Keratinocyte (primary cell): ENCODE results near the gene LGSN. TPM values are rescaled to one million over a fixed set of nuclear protein-coding genes. Genes with fewer than 3 reads are reported as not detected.
"Not testable (repeated sequence)": the region's sequence is repeated elsewhere in the genome, so short reads cannot be mapped to it uniquely, and the experiment has no call there.

ENCODE experiments used
- DNase-seq: peaks from one replicate; pipeline ENCODE4 v3.0.0-alpha.2; 2011; ENCODE audit warnings: low read depth, missing footprints, low spot score
- FAIRE-seq: peaks from 2 replicates; lab custom pipeline; 2011; peaks lifted over from hg19 to GRCh38; lab: Jason Lieb, UNC
- H2AFZ ChIP-seq: 2 replicates; pipeline ENCODE4 v1.6.0; 2012; ENCODE audit warnings: low read length, control low read depth, inconsistent platforms; ENCODE audit not compliant: control insufficient read depth
- H3K27ac ChIP-seq: 2 replicates; pipeline ENCODE4 v1.5.1; 2011; ENCODE audit warnings: low read length; ENCODE audit not compliant: control insufficient read depth, insufficient read depth
- H3K27me3 ChIP-seq: 3 replicates; pipeline ENCODE4 v1.6.0; 2011; ENCODE audit warnings: low read length; ENCODE audit not compliant: control insufficient read depth, insufficient read depth; ENCODE audit errors: extremely low read depth
- H3K36me3 ChIP-seq, 2 experiments: 2 replicates in 1 of 2; 3 replicates in 1 of 2; pipeline ENCODE4 v1.5.1; 2011; ENCODE audit warnings: low read length in 2 of 2, mild to moderate bottlenecking in 1 of 2; ENCODE audit not compliant: control insufficient read depth in 2 of 2, insufficient read depth in 2 of 2; ENCODE audit errors: extremely low read depth in 1 of 2
- H3K4me1 ChIP-seq: 3 replicates; pipeline ENCODE4 v1.5.1; 2011; ENCODE audit warnings: low read length; ENCODE audit not compliant: control insufficient read depth, insufficient read depth; ENCODE audit errors: extremely low read depth
- H3K4me2 ChIP-seq: 3 replicates; pipeline ENCODE4 v1.6.0; 2011; ENCODE audit warnings: low read depth, low read length; ENCODE audit not compliant: control insufficient read depth, insufficient read depth; ENCODE audit errors: extremely low read depth
- H3K4me3 ChIP-seq, 3 experiments: fragments of 200-600 bp in 1 of 3; sonication (generic) in 1 of 3; 2 replicates in 2 of 3; 3 replicates in 1 of 3; pipeline ENCODE4 v1.5.1; 2011 to 2016; ENCODE audit warnings: low read length in 3 of 3, mild to moderate bottlenecking in 3 of 3, control low read depth in 2 of 3, inconsistent platforms in 1 of 3, low read depth in 1 of 3, mixed read lengths in 1 of 3, mixed run types in 1 of 3, moderate library complexity in 1 of 3; ENCODE audit not compliant: control insufficient read depth in 2 of 3, insufficient read depth in 2 of 3; ENCODE audit errors: extremely low read depth in 1 of 3
- H3K79me2 ChIP-seq: 2 replicates; pipeline ENCODE4 v1.6.0; 2012; ENCODE audit warnings: low read length; ENCODE audit not compliant: control insufficient read depth, insufficient read depth
- H3K9ac ChIP-seq: 3 replicates; pipeline ENCODE4 v1.6.0; 2011; ENCODE audit warnings: low read length; ENCODE audit not compliant: control insufficient read depth, insufficient read depth; ENCODE audit errors: extremely low read depth
- H3K9me1 ChIP-seq: 3 replicates; pipeline ENCODE4 v1.6.0; 2011; ENCODE audit warnings: low read length; ENCODE audit not compliant: control insufficient read depth, insufficient read depth; ENCODE audit errors: extremely low read depth
- H3K9me3 ChIP-seq: 2 replicates; pipeline ENCODE4 v1.5.1; 2012; ENCODE audit warnings: low read depth, low read length; ENCODE audit not compliant: control insufficient read depth
- H4K20me1 ChIP-seq: 3 replicates; pipeline ENCODE4 v1.6.0; 2011; ENCODE audit warnings: low read length; ENCODE audit not compliant: control insufficient read depth, insufficient read depth; ENCODE audit errors: extremely low read depth
- EZH2 ChIP-seq: IDR thresholded peaks from one replicate; pipeline ENCODE4 v1.6.1; 2012; ENCODE audit warnings: inconsistent platforms, mild to moderate bottlenecking, low read length, moderate library complexity
- dilution Hi-C: fragments of 300-500 bp; cut with MboI; formaldehyde crosslinking; loops from one replicate; pipeline ENCODE4 v1.7.0; 2020; ENCODE audit warnings: low sequenced_read_pairs; ENCODE audit not compliant: extremely low pct_ligation_motif_present
- polyA plus RNA-seq, 5 experiments: library from polyadenylated mRNA; depleted of rRNA in 3 of 5; stranded (reverse) in 3 of 5; stranded (forward) in 1 of 5; unstranded in 1 of 5; fragments of >200 nt; gene quantifications; 1 replicate in 1 of 5; 2 replicates in 3 of 5; 3 replicates in 1 of 5; pipeline versions ENCODE4 v1.2.1 to v1.2.3, GENCODE V29; 2011 to 2012; ENCODE audit warnings: missing spikeins in 2 of 5, low read depth in 1 of 5, low replicate concordance in 1 of 5
- TF ChIP-seq, protein P1 (sequence below), 3 experiments: IDR thresholded peaks in 1 of 3; conservative IDR thresholded peaks in 1 of 3; optimal IDR thresholded peaks in 1 of 3; 2 replicates in 2 of 3; 3 replicates in 1 of 3; pipeline versions ENCODE3 to v1.5.1; 2011; ENCODE audit warnings: low read length in 3 of 3, mild to moderate bottlenecking in 3 of 3, moderate library complexity in 2 of 3, control low read depth in 1 of 3, inconsistent platforms in 1 of 3; ENCODE audit not compliant: insufficient read depth in 2 of 3; ENCODE audit errors: extremely low read depth in 1 of 3

Gene LGSN
- polyA plus RNA-seq, 1 donor (not counting 4 experiments of a cell fraction or from before 2014, with no cell fraction given) = not detected

DNA sequence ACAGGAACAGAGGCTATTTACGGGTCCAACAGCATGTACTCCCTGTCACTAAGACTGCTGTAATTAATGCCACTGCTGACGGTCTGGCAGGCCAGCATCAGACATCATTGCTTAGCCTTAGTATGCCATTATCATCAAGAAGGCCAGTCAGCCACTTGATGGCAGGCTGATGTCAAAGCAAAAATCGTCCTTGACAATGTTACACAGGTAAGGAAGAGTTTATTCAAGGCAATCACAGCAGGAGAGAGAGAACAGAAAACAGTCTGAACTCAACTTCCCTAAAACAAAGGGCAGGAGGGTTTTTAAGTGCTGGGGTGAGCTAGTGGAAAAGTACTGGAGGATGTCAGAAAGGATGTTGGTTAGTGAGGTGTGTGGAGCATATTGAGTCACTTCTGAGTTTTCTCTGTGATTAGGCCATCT is 83.4 kb downstream of the LGSN start:
- dilution Hi-C loops = no loop called here
- Histone ChIP-seq H4K20me1 (no peaks in the 10 kb centered on the region), H3K9me1 (no peaks in the 10 kb centered on the region), H3K9ac (no peak overlapping the region), H3K4me1 (no peaks in the 10 kb centered on the region), H3K4me2 (no peak overlapping the region), H3K36me3 (no peaks in the 10 kb centered on the region), H3K27ac (no peak overlapping the region), H2AFZ (no peak overlapping the region), H3K4me3 (no peak overlapping the region), H3K27me3 (no peaks in the 10 kb centered on the region), H3K79me2 (no peaks in the 10 kb centered on the region), H3K9me3 (no peaks in the 10 kb centered on the region)
- FAIRE-seq = no peak
- DNase-seq = no peak
- TF ChIP-seq EZH2 = no peak
- TF ChIP-seq, protein P1, sequence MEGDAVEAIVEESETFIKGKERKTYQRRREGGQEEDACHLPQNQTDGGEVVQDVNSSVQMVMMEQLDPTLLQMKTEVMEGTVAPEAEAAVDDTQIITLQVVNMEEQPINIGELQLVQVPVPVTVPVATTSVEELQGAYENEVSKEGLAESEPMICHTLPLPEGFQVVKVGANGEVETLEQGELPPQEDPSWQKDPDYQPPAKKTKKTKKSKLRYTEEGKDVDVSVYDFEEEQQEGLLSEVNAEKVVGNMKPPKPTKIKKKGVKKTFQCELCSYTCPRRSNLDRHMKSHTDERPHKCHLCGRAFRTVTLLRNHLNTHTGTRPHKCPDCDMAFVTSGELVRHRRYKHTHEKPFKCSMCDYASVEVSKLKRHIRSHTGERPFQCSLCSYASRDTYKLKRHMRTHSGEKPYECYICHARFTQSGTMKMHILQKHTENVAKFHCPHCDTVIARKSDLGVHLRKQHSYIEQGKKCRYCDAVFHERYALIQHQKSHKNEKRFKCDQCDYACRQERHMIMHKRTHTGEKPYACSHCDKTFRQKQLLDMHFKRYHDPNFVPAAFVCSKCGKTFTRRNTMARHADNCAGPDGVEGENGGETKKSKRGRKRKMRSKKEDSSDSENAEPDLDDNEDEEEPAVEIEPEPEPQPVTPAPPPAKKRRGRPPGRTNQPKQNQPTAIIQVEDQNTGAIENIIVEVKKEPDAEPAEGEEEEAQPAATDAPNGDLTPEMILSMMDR (optimal IDR thresholded peaks at IDR 0.05 in 1 of 3, IDR thresholded peaks at IDR 0.05 in 1 of 3, conservative IDR thresholded peaks at IDR 0.05 in 1 of 3; ENCODE audit: extremely low read depth in 1 of 3, insufficient read depth in 2 of 3, low read length in 3 of 3) = no peak

DNA sequence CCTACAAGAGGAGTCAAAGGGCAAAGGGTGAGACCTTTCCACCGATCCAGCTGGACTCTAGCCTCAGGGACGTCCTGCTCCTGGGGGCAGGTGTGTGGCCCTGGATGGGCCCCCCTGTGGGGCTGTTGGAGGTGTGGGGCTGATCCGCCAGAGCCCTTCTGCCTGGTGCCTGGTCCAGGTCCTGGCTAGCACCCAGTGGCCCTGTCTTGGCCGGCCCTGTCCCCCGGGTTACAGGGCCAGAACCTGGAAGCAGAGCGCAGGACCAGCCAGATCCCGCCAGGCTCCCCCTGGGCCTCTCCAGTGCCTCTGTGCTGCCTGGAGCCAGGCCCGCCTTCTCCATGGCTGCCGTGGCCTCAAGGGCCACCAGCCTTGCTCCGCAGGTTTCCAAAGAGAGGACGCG is 89.3 kb downstream of the LGSN start:
- H3K4me2 ChIP-seq, H4K20me1 ChIP-seq, H3K36me3 ChIP-seq, H3K9ac ChIP-seq, H3K79me2 ChIP-seq, H3K4me3 ChIP-seq, H3K27ac ChIP-seq, DNase-seq, H3K9me3 ChIP-seq, FAIRE-seq, H2AFZ ChIP-seq, H3K27me3 ChIP-seq, dilution Hi-C loops, H3K4me1 ChIP-seq, H3K9me1 ChIP-seq: not testable (repeated sequence)

DNA sequence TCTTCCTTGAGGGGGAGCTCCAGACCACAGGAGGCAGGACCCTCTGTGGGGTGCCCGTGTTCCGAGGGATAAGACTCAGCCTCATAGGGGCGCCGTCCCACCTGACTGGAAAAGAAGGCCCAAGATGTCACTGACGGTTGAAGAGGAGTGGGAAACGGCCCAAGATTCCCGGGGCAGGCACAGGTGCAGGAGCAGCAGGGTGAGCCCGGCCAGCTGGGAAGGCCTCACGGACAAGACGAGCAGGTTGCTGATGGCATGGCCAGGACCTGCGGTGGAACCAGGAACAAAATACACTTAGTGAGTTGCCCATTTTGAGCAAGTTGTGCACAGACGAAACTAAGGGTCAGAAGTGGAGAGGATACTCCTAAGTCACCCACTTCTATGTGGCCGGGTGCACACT is 89.8 kb downstream of the LGSN start:
- H3K9me1 ChIP-seq, H3K36me3 ChIP-seq, H3K9me3 ChIP-seq, H2AFZ ChIP-seq, H3K79me2 ChIP-seq, DNase-seq, dilution Hi-C loops, H3K27ac ChIP-seq, H3K27me3 ChIP-seq, H3K4me1 ChIP-seq, H3K4me2 ChIP-seq, H3K9ac ChIP-seq, H4K20me1 ChIP-seq, H3K4me3 ChIP-seq, FAIRE-seq: not testable (repeated sequence)

DNA sequence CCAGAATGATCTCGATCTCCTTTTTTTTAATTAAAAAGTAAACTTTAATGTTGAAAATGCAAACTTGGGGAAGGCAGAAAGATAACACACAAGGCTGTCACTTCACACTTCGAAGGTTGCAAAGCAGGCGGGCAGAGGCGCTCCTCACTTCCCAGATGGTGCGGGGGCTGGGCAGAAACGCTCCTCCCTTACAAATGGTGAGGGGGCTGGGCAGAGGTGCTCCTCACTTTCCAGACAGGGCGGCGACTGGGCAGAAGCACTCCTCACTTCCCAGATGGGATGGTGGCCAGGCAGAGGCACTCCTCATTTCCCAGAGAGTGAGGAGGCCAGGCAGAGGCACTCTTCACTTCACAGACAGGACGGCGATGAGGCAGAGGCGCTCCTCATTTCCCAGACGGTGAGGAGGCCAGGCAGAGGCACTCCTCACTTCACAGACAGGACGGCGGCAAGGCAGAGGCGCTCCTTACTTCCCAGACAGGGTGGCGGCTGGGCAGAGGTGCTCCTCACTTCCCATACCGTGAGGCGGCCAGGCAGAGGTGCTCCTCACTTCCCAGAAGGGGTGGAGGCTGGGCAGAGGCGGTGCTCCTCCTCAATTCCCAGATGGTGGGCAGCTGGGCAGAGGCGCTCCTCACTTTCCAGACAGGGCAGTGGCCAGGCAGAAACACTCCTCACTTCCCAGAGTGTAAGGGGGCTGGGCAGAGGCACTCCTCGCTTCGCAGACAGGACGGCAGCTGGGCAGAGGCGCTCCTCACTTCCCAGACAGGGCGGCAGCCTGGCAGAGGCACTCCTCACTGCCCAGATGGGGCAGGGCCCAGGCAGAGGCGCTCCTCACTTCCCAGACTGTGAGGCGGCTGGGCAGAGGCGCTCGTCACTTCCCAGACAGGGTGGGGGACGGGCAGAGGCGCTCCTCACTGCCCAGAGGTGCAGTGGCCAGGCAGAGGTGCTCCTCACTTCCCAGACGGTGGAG is 91.6 kb downstream of the LGSN start:
- DNase-seq, H3K9me1 ChIP-seq, dilution Hi-C loops, H3K9ac ChIP-seq, H3K36me3 ChIP-seq, H3K79me2 ChIP-seq, H3K4me3 ChIP-seq, H2AFZ ChIP-seq, H3K27me3 ChIP-seq, H3K4me2 ChIP-seq, H4K20me1 ChIP-seq, H3K27ac ChIP-seq, H3K4me1 ChIP-seq, FAIRE-seq, H3K9me3 ChIP-seq: not testable (repeated sequence)
